Jurkat, Clone E6-1 (cell line): Measurements from ENCODE around the gene LRRC28.

ENCODE experiments used
- DNase-seq: peaks from one replicate; pipeline ENCODE4 v3.0.0-alpha.2; 2011; ENCODE audit warnings: low read depth, low spot score
- H3K4me3 ChIP-seq: 2 replicates; pipeline ENCODE4 v1.5.1; 2011; ENCODE audit warnings: mild to moderate bottlenecking, low read length, control low read depth, moderate library complexity

Gene LRRC28

DNA sequence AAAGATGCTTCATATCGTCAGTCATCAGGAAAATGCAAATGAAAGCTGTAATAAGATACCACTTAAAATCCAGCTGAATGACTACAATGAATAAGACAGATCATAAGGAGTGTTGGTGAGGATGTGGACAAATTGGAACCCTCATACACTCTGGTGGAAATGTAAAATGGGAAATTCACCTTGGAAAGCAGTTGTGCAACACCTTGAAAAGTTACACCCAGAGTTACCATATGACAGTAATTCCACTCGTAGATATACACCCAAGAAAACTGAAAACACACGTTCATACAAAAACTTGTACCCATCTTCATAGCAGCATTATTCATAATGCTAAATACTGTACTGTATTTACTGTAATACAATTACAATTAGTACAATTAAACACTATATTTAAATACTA is 4.2 kb upstream of the LRRC28 start:
- H3K4me3 ChIP-seq, result no peak overlapping the region
- no peak for DNase-seq

DNA sequence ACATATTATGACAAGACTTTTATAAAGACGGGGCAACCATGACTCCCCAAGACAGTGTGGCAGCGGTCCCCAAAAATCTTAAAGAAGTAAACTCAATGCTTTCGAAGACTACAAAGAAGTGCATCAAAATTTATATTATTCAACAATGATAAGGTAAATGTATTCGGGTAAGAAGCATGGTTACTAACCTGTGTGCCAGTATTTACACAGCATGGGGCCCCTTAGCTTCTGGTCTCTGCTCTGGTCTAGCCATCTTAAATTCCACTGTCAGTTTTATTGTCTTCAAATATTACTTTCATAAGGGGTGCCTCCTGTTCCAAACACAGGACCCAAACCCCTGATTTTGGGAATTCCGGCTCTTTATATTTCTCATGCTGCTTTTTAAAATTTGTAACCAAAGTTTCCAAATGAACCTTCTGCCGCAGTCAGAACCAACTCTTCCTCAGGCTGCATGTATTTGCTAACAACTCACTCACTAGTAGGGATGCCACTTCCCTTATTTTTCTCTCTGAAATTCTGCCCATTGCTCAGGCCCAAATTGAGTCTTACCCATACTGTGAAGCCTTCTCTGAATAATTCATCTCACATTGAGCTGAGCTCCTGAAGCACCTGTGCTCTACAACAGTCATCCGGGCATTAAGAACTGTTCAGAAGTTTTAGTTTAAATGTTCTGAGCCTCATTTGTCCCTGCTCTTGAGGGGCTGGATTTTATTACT is 3.1 kb upstream of the LRRC28 start:
- no peak for DNase-seq
- no peak overlapping the region for H3K4me3 ChIP-seq

DNA sequence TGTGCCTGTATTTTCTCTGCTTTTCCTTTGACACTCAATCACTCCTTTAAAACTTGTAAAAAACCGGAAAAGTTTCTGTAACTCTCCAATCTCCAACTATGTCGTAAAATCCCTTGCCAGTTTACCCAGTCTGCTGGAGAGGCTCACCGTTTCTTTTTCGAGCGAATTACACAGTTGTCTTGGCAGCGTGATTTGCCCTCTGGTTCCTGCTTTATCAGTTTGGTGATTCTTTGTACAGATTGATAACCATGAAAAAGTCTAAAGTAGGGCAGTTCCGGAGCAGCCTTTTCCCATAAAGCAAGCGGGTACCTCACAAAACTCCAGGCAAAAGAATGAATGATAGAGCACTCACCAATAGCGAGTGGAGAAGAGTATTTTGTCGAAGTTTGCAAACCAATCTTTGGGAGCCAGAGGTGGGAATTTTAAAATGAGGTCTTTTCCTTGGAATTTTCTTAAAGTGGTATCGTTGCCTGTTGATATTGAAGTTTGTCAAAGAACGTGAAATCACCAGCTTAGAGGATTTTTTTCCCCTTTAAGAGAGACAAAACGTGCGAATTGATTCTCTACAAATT is 1.9 kb upstream of the LRRC28 start, which contains the start of gene TTC23:
TSS of gene TTC23 (minus strand) at position 312 of the 572 bp plus-strand sequence. CDS start 20,869 bp downstream, outside the sequence.
- DNase-seq, result no peak
- H3K4me3 ChIP-seq, result peak within 1 kb of the TSS; percentile 85

DNA sequence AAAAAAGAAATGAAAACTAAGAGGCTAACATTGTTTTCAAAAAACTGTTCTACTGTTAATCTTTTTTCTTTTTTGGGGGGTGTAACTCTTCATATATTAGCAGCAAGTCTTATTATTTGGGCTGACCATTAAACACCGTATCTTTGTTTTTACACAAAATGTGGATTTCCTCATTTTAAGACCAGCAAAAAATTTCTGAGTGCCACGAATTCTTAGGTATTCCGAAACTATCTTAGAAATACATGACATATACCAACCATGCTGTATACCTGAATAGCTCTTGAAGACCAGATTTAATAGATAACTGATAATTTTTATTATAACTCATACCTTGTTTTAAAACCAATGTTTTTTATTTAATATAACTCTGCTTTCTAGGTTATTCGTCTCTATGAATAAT is 1.3 kb upstream of the LRRC28 start:
- H3K4me3 ChIP-seq, result no peak overlapping the region
- no peak for DNase-seq

DNA sequence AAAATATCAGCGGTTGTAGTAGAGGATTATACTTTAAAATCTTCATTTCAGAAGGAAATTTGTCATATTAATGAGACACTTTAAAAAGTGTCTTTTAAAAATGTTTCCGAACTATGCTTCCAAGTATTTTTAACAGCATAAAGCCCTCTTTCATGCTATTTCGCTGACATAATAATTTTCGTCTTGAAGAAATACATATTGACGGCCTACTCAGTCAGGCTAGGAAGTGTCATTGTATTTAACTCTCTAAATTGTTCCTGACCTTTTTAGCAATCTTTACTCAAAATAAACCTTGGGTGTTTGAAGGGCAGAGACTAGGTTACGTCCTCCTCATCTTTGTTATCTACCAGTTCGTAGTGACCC is 806 bp upstream of the LRRC28 start:
- H3K4me3 ChIP-seq, result peak overlapping the region; percentile 85
- DNase-seq, result no peak

DNA sequence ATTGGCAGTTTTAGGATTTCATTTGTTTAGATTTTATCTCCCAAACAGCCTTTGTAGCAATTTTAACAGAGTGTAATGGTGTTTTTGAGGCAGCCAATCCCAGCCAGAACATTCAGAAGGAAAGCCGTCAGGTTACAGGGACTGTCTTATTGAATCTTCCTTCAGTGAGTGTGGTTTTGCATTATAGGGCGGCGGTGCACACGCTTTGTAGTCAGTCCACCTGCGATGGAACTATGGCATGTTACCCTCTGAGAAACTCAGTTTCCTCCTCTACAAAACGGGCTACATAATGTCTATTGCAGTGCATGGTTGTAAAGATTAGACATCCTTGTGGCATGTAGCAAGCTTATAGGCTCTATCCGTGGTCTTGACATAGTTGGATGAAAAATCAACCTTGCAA is 1.0 kb downstream of the LRRC28 start:
- no peak for DNase-seq
- peak overlapping the region; percentile 61 for H3K4me3 ChIP-seq

DNA sequence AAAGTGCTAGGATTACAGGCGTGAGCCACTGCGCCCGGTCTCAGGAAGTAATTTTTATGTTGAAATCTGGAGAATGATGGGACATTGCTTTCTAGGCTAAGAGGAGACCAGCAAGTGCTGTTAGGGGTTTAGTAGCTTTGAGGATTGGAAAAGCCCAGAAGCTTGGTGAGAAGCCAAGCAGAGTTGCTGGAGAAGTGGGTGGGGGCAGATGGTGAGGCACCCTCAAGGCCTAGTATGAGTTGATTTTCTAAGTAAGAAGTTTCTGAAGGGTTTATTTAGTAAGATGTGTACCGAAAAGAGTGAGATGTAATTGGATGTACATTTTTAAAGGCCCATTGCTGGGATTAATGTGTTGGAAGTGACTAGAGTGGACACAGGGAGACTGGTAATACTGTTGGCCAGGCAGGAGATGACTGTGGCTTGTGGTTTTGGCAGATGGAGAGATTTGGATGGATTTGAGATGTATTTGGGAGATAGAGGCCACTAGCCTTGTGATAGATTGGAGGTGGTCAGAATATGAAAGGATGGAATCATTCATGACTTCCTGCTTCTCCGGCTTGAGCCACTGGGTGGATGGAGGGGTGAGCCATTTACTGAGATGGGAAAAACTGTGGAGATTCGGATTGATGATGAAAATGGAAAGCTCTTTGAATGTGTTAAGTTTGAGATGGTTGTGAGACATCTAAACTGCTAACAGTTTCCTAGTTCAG is 2.3 kb downstream of the LRRC28 start:
- H3K4me3 ChIP-seq, result no peak overlapping the region

DNA sequence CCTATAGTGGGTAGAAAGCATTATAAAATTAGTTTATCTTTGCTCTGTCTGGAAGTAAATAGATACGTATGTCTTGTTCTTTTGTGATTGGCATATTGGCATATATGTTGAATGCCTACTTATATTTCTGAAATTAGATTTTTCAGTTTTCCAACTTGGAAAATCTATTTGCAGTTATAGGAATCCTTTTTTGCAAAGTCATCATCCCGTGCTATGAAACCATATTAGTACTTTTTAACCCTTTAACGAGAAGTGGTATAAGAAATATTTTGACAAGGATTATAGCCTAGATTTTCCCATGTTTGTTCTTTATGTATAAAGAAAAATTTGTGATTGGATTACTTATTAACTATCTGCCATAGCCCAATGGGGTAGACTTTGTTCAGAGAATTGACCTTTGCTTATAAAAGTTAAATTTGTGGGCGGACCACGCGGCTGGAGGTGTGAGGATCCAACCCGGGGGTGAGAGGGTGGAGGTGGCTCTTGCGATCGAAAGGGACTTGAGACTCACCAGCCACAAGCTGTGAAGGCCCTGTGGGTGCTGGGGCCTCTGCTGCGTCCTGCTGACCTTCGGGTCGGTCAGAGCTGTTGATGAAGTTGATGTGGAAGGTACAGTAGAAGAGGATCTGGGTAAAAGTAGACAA is 5.9 kb downstream of the LRRC28 start:
- no peak overlapping the region for H3K4me3 ChIP-seq
- DNase-seq, result no peak

More for the DNA sequence above, 2.3 kb downstream of the LRRC28 start:
- DNase-seq, result no peak

DNA sequence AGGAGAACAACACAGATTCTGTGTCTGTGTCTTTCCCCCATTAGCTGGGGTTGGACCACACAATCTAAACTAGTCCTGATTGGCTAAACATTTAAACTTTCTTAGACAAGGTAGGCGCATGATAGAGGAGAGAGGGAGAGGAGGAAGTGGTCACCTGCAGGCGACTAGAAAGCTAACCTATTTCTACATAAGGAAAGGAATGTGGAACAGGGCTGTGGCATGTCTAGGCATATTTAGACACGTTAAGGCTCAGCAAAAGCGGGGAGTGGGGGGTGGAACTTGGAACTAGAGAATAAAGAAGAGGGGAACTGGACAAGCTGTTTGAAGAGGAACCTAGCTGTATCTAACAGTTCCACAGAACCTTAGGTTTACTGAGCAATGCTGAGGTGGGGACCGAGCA is 12.8 kb downstream of the LRRC28 start:
- H3K4me3 ChIP-seq, result no peak overlapping the region
- DNase-seq, result no peak

DNA sequence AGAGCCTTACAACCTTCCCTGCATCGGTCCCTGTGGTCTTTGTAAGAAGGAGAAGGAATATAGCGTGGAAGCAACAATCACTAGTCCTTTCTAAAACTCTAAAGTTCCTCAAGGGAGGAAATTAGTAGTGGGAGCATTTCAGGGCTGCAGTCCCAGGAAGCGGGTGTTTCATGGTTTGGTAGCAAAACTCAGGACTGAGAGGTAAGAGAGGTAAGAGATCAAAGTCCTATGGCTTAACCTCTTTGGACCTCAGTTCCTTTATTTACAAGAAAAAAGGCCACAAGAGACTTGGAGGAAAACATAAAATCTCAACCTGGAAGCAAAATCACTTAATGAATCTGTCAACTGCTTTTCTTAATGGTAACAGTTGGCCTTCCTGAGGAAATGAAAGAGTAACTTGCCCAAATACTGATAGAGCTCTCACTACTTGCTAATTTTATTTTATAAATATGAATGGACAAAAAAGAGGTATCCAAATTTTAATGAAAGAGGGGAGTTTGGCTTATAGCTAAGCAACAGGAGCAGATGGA is 14.3 kb downstream of the LRRC28 start:
- no peak overlapping the region for H3K4me3 ChIP-seq
- no peak for DNase-seq

DNA sequence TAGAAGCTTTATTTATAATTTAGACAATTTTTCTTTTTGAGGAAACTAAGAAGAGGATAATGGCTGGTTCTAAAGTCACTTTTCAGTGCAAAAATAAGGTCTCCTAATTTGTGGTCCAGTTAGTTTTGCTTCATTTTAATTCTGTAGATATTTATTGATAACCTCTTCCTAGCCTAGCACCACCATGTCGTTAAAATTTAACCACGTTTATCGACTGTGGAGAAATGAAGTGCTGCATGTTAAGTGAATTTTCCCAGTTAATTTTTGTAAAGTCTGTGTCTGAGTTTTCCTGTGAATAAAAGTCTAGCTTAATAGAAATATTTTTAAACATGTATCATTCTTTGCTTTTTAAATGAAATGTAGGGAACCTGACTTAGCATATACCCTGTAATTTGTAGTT is 16.7 kb downstream of the LRRC28 start:
- no peak for DNase-seq
- H3K4me3 ChIP-seq, result no peak overlapping the region

DNA sequence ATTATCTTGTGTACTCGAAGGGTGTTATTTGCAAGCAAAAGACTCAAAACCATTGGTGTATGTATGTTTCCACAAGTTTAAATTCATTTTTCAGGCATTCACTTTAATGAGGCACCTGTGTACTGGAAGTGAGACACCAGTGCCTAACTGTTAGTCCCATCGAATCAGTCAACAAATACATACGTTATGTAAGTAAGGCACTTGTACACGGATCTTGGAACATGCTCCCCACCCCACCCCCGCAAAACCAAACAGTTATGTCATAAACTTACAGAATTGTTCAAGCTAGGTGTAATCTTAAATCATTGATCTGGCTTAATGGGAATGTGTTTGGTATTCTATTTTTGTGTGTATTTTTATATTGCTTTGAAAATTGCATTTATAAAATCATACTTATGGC is 17.1 kb downstream of the LRRC28 start:
- no peak for DNase-seq
- H3K4me3 ChIP-seq, result no peak overlapping the region

DNA sequence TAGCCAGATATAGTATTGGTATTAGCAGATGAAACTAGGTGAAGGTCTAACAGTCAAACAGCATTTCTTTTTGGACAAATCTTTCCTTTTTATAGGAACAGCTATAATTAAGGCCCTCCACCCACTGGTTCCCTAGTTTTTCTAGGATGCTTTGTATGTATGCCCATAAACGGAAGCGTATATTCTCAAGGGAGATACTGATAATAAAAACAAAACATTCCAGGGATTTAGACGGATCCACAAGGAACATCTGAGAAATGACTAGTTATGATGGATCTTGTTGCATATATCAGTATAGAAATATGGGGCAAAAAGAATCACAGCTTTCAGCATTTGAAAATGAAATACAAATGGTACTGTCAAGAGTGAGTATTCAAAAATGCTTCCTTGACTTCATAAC is 22.5 kb downstream of the LRRC28 start:
- no peak for DNase-seq
- H3K4me3 ChIP-seq, result no peak overlapping the region

DNA sequence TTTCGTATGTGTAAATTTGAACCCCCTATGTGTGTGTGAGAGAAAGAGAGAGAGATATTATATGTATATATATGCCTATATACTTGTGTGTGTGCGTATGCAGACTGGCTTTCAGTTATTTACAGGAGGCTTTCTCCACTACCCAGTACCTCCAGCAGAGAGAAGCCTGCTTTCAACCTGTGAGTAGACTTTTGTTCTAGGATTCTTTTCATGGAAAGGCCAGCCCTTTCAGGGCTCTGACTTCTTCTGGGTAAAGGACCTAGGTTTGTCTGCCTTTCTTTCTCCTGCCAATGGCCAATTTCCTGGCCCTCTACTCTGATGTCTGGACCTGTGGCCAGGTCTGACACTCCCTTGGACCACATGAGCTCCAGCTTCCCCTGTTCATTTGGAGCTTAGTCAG is 23.8 kb downstream of the LRRC28 start:
- no peak overlapping the region for H3K4me3 ChIP-seq
- DNase-seq, result no peak

DNA sequence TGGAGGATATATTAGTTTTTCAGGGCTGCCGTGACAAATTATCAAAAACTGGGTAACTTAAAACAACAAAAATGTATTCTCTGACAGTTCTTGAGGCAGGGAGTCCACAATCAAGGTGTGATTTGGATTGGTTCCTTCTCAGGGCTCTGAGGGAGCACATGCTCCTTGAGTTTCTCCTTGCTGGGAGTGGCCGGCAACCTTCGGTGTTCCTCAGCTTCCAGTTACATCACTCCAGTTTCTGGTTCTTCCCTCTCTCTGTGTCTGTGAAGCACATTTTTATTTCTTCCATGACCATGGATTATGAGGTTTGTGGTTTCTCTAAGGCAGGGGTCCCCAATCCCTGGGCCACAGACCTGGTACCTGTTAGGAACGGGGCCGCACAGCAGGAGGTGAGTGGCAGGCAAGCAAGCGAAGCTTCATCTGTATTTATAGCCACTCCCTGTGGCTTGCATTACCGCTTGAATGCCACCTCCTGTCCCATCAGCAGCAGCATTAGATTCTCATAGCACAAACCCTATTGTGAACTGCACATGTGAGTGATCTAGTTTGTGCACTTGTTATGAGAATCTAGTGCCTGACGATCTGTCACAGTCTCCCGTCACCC is 24.3 kb downstream of the LRRC28 start:
- peak overlapping the region; percentile 41 for H3K4me3 ChIP-seq
- peak; percentile 90 for DNase-seq

DNA sequence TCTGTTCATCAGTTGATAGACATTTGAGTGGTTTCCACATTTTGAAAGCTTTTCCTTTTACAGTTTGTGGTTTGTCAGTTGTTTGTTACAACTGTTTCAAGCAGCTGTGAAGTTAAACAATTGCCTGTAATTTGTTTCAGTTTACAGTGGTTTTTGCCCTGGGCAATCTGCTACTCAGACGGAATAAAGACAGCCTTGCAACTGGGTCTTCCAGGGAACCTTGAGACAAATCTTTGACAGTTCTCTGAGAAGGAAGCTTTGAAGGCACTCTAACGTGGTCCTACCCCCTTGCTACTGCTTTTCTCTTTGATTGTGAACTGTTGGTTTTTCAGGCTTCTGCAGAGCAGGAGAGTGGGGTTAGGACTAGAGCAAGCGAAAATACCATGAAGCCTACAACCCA is 28.0 kb downstream of the LRRC28 start:
- peak overlapping the region; percentile 24 for H3K4me3 ChIP-seq

DNA sequence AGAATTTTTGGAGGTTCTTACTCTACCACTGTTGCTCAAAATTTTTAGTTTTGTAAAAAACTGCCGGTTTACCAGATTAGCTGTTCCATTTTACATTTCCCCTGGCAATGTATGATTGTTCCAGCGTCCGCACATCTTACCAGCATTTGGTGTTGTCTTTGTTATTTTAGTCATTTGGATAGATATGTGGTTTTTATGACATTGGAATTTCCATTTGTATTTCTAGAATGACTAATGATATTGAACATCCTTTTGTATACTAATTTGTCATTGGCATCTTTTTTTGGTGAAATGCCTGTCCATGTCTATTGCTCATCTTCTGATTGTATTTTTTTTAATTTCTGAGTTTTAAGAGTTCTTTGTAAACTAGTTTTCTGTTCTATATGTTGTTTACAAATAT is 28.5 kb downstream of the LRRC28 start:
- H3K4me3 ChIP-seq, result peak overlapping the region; percentile 24
- no peak for DNase-seq

More for the DNA sequence above, 28.0 kb downstream of the LRRC28 start:
- peak; percentile 97 for DNase-seq

DNA sequence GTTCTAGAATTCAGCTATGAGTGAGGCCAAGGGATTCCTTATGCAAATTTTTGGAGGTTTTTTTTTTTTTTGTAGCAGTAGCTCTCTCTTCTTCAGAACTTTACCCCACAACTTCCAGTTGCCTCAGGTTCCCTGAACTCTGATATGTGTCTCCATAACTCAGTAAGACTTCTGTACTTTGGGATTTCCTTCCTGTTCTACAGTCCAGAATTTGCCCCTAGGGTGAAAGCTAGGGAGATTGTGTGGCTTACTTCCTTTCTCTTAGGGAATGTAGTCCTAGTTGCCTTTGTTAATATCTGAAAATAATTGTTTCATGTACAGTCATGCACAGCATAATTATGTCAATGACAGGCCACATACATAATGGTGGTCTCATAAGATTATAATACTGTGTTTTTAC is 30.8 kb downstream of the LRRC28 start:
- DNase-seq, result no peak
- no peak overlapping the region for H3K4me3 ChIP-seq

DNA sequence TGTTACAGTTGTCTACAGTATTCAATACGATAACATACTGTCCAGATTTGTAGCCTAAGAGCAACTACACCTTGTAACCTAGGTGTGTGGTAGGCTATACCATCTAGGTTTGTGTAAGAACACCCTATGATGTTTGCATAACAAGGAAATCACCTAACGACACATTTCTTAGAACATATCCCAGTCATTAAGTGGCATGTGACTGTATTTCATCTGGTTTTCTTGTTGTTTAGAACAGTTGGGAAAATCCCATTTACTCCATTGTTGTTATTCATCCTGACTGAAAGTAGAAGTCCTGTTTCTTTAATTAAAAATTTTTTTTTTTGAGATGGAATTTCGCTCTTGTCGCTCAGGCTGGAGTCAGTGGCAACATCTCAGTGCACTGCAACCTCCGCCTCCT is 31.3 kb downstream of the LRRC28 start:
- no peak for DNase-seq
- no peak overlapping the region for H3K4me3 ChIP-seq
